ENCODE results near the gene CTXN3. TPM values are rescaled to one million over a fixed set of nuclear protein-coding genes. Genes with fewer than 3 reads are reported as not detected.

Gene CTXN3
- polyA plus RNA-seq, 1 donor from 2014 or later: 0.83 TPM

DNA sequence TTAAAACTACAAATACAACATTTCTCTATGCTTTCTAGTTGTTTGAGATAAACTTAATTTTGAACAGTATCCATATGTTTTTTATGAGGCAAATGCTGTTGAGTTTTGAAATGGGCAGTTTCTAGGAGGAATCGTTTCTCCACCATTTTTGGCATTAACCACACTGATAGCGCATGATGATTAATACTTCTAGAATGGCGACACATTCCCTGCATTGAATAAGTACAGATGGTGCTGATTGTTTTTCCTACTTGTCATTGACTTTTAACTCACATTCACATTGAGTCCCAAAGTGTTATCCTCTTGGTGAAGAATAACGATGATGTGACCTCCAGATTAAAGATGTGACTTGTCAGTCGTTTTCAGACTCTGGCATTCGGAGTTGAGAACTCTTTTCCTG lies 47.8 kb downstream of the CTXN3 start:
- Histone ChIP-seq H3K4me3 (ENCODE audit: low read length) (no peak overlapping the region), H3K27ac (ENCODE audit: low read length) (no peak overlapping the region), H3F3A (ENCODE audit: insufficient read depth, low read length, poor library complexity, severe bottlenecking) (no peaks in the 10 kb centered on the region), H3K4me2 (ENCODE audit: low read length) (no peak overlapping the region), H3K9me2 (ENCODE audit: insufficient read depth, low read length) (no peaks in the 10 kb centered on the region), H3K36me3 (ENCODE audit: insufficient read depth, low read length) (no peaks in the 10 kb centered on the region), H3K79me2 (replicated peaks; ENCODE audit: insufficient read depth, low read length) (no peaks in the 10 kb centered on the region), H3K27me3 (ENCODE audit: insufficient read depth, low read depth, low read length) (no peaks in the 10 kb centered on the region), H3K9me3 (ENCODE audit: low read length) (no peaks in the 10 kb centered on the region), H3K9ac (ENCODE audit: low read length) (no peak overlapping the region), H4K20me1 (ENCODE audit: insufficient read depth) (no peaks in the 10 kb centered on the region), H2AFZ (ENCODE audit: low read depth, low read length) (no peak overlapping the region)
- TF ChIP-seq TAF1 (IDR thresholded peaks at IDR 0.05; ENCODE audit: low read depth): no peak
- TF ChIP-seq RAD21 (conservative IDR thresholded peaks at IDR 0.05): no peak
- TF ChIP-seq, protein P1, sequence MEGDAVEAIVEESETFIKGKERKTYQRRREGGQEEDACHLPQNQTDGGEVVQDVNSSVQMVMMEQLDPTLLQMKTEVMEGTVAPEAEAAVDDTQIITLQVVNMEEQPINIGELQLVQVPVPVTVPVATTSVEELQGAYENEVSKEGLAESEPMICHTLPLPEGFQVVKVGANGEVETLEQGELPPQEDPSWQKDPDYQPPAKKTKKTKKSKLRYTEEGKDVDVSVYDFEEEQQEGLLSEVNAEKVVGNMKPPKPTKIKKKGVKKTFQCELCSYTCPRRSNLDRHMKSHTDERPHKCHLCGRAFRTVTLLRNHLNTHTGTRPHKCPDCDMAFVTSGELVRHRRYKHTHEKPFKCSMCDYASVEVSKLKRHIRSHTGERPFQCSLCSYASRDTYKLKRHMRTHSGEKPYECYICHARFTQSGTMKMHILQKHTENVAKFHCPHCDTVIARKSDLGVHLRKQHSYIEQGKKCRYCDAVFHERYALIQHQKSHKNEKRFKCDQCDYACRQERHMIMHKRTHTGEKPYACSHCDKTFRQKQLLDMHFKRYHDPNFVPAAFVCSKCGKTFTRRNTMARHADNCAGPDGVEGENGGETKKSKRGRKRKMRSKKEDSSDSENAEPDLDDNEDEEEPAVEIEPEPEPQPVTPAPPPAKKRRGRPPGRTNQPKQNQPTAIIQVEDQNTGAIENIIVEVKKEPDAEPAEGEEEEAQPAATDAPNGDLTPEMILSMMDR (IDR thresholded peaks at IDR 0.05; ENCODE audit: poor library complexity, severe bottlenecking): no peak
- TF ChIP-seq MXI1 (conservative IDR thresholded peaks at IDR 0.05; ENCODE audit: poor library complexity, severe bottlenecking): no peak
- no peak for TF ChIP-seq EP300 (conservative IDR thresholded peaks at IDR 0.05; ENCODE audit: poor library complexity, severe bottlenecking)
- TF ChIP-seq POLR2AphosphoS5 (IDR thresholded peaks at IDR 0.05): no peak
- TF ChIP-seq SMC3 (conservative IDR thresholded peaks at IDR 0.05; ENCODE audit: poor library complexity): no peak
- no peak for TF ChIP-seq REST (IDR thresholded peaks at IDR 0.05; ENCODE audit: borderline replicate concordance)
- no peak for TF ChIP-seq EZH2 (IDR thresholded peaks at IDR 0.05; ENCODE audit: borderline replicate concordance, insufficient read depth, low read length, poor library complexity, severe bottlenecking)

DNA sequence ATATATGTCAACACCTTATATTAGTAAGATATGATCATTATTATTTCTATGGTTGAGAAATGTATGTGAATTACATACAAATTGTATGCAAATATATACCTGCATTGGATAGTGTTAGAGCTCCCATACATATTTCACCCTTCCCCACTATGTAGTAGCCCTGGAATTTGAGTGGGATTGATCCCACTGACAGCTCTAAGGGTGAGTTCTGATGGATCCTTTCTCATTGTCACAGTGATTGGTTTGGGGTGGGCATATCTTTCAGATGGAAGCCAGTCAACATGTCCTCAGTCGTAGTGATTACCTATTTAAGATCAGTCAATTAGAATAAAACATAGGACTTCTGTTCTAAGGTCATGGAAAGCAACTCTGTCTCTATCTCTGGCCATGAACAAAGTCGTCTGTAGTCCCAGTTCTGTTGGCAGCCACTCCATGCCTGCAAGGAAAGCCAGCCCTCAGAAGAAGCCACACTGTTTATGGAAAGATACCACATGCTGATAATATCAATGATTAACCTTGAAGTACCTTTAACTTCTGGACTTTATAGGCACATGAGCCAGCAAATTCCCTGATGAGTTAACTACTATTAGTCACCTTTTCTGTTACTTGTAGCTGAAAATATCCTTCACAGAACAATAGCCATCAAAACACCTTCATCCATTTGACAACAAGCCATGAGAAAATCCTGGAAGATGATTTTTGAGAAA lies 49.2 kb downstream of the CTXN3 start:
- TF ChIP-seq EP300 (conservative IDR thresholded peaks at IDR 0.05; ENCODE audit: poor library complexity, severe bottlenecking) (no peak), MXI1 (conservative IDR thresholded peaks at IDR 0.05; ENCODE audit: poor library complexity, severe bottlenecking) (no peak), TAF1 (IDR thresholded peaks at IDR 0.05; ENCODE audit: low read depth) (no peak), RAD21 (conservative IDR thresholded peaks at IDR 0.05) (no peak), SMC3 (conservative IDR thresholded peaks at IDR 0.05; ENCODE audit: poor library complexity) (no peak), EZH2 (IDR thresholded peaks at IDR 0.05; ENCODE audit: borderline replicate concordance, insufficient read depth, low read length, poor library complexity, severe bottlenecking) (no peak), POLR2AphosphoS5 (IDR thresholded peaks at IDR 0.05) (no peak), REST (IDR thresholded peaks at IDR 0.05; ENCODE audit: borderline replicate concordance) (no peak)
- TF ChIP-seq, protein P1 (IDR thresholded peaks at IDR 0.05; ENCODE audit: poor library complexity, severe bottlenecking): no peak
- H3F3A ChIP-seq (ENCODE audit: insufficient read depth, low read length, poor library complexity, severe bottlenecking): no peaks in the 10 kb centered on the region
- no peaks in the 10 kb centered on the region for H3K9me2 ChIP-seq (ENCODE audit: insufficient read depth, low read length)
- no peaks in the 10 kb centered on the region for H3K36me3 ChIP-seq (ENCODE audit: insufficient read depth, low read length)
- no peak overlapping the region for H3K4me3 ChIP-seq (ENCODE audit: low read length)
- no peaks in the 10 kb centered on the region for H3K9me3 ChIP-seq (ENCODE audit: low read length)
- H3K9ac ChIP-seq (ENCODE audit: low read length): no peak overlapping the region
- no peak overlapping the region for H2AFZ ChIP-seq (ENCODE audit: low read depth, low read length)
- H4K20me1 ChIP-seq (ENCODE audit: insufficient read depth): no peaks in the 10 kb centered on the region
- H3K79me2 ChIP-seq (replicated peaks; ENCODE audit: insufficient read depth, low read length): no peaks in the 10 kb centered on the region
- no peak overlapping the region for H3K4me2 ChIP-seq (ENCODE audit: low read length)
- H3K27me3 ChIP-seq (ENCODE audit: insufficient read depth, low read depth, low read length): no peaks in the 10 kb centered on the region
- no peak overlapping the region for H3K27ac ChIP-seq (ENCODE audit: low read length)

All from neural cell (in vitro differentiated cells).